ENCODE results near the gene PAQR8. TPM values are rescaled to one million over a fixed set of nuclear protein-coding genes. Genes with fewer than 3 reads are reported as not detected.

Gene PAQR8
- total RNA-seq, 1 experiment from 2014 or later: 8.7 TPM

- peaks cover 12% of the 10 kb centered on the region for H3K9me3 Mint-ChIP-seq (ENCODE audit: unreplicated experiment)
- BruUV-seq (replicated peaks): no TSS peak
Observed at GRCh38 chr6:52375780-52376556, 14.0 kb downstream of the PAQR8 start.

GRCh38 chr6:52376763-52377162, 14.8 kb downstream of the PAQR8 start:
- Mint-ChIP-seq H3K4me1 (ENCODE audit: low read depth, unreplicated experiment) (no peaks in the 10 kb centered on the region), H3K27me3 (ENCODE audit: insufficient read depth, unreplicated experiment) (no peaks in the 10 kb centered on the region), H3K9me3 (ENCODE audit: unreplicated experiment) (peaks cover 12% of the 10 kb centered on the region), H3K27ac (ENCODE audit: unreplicated experiment) (no peak overlapping the region), H3K4me3 (ENCODE audit: unreplicated experiment) (no peak overlapping the region), H3K36me3 (ENCODE audit: insufficient read depth, unreplicated experiment) (peaks cover 12% of the 10 kb centered on the region)
- Histone ChIP-seq H3K36me3 (ENCODE audit: control insufficient read depth, insufficient read depth, low read length) (no peaks in the 10 kb centered on the region), H3K27me3 (replicated peaks; ENCODE audit: control insufficient read depth, insufficient read depth, low read length) (no peaks in the 10 kb centered on the region), H3K4me3 (ENCODE audit: low read depth, low read length) (no peak overlapping the region), H3K4me1 (no peaks in the 10 kb centered on the region), H3K9me3 (no peaks in the 10 kb centered on the region)
- ChIA-PET CTCF (no interaction called here), POLR2A (no interaction called here)
- DNase-seq: no peak
- no peak for TF ChIP-seq CTCF (IDR thresholded peaks at IDR 0.05; ENCODE audit: insufficient read depth in 1 of 2, low read depth in 1 of 2, low read length in 1 of 2, severe bottlenecking in 1 of 2, unreplicated experiment in 1 of 2)
- intact Hi-C loops (cut with micrococcal nuclease; ENCODE audit: unreplicated experiment): no loop called here
- BruUV-seq (replicated peaks): no TSS peak

More at GRCh38 chr6:52375780-52376556, 14.0 kb downstream of the PAQR8 start:
- no peak for DNase-seq
- no peaks in the 10 kb centered on the region for H3K36me3 ChIP-seq (ENCODE audit: control insufficient read depth, insufficient read depth, low read length)
- POLR2A ChIA-PET: no interaction called here
- H3K36me3 Mint-ChIP-seq (ENCODE audit: insufficient read depth, unreplicated experiment): peaks cover 14% of the 10 kb centered on the region
- H3K4me1 Mint-ChIP-seq (ENCODE audit: low read depth, unreplicated experiment): no peaks in the 10 kb centered on the region
- no peak overlapping the region for H3K27ac Mint-ChIP-seq (ENCODE audit: unreplicated experiment)
- H3K27me3 ChIP-seq (replicated peaks; ENCODE audit: control insufficient read depth, insufficient read depth, low read length): no peaks in the 10 kb centered on the region
- no peaks in the 10 kb centered on the region for H3K9me3 ChIP-seq
- TF ChIP-seq CTCF (IDR thresholded peaks at IDR 0.05; ENCODE audit: insufficient read depth in 1 of 2, low read depth in 1 of 2, low read length in 1 of 2, severe bottlenecking in 1 of 2, unreplicated experiment in 1 of 2): no peak
- H3K27me3 Mint-ChIP-seq (ENCODE audit: insufficient read depth, unreplicated experiment): no peaks in the 10 kb centered on the region
- no peak overlapping the region for H3K4me3 Mint-ChIP-seq (ENCODE audit: unreplicated experiment)
- no peaks in the 10 kb centered on the region for H3K4me1 ChIP-seq
- no peak overlapping the region for H3K4me3 ChIP-seq (ENCODE audit: low read depth, low read length)
- intact Hi-C loops (cut with micrococcal nuclease; ENCODE audit: unreplicated experiment): no loop called here
- CTCF ChIA-PET: no interaction called here

GRCh38 chr6:52377538-52378221, 15.7 kb downstream of the PAQR8 start:
- Mint-ChIP-seq H3K27ac (ENCODE audit: unreplicated experiment) (no peak overlapping the region), H3K4me3 (ENCODE audit: unreplicated experiment) (no peak overlapping the region), H3K36me3 (ENCODE audit: insufficient read depth, unreplicated experiment) (peaks cover 12% of the 10 kb centered on the region), H3K27me3 (ENCODE audit: insufficient read depth, unreplicated experiment) (no peaks in the 10 kb centered on the region), H3K4me1 (ENCODE audit: low read depth, unreplicated experiment) (no peaks in the 10 kb centered on the region), H3K9me3 (ENCODE audit: unreplicated experiment) (peaks cover 12% of the 10 kb centered on the region)
- no peaks in the 10 kb centered on the region for H3K4me1 ChIP-seq
- H3K27me3 ChIP-seq (replicated peaks; ENCODE audit: control insufficient read depth, insufficient read depth, low read length): no peaks in the 10 kb centered on the region
- H3K36me3 ChIP-seq (ENCODE audit: control insufficient read depth, insufficient read depth, low read length): no peaks in the 10 kb centered on the region
- intact Hi-C loops (cut with micrococcal nuclease; ENCODE audit: unreplicated experiment): no loop called here
- BruUV-seq (replicated peaks): no TSS peak
- TF ChIP-seq CTCF (IDR thresholded peaks at IDR 0.05; ENCODE audit: insufficient read depth in 1 of 2, low read depth in 1 of 2, low read length in 1 of 2, severe bottlenecking in 1 of 2, unreplicated experiment in 1 of 2): no peak
- POLR2A ChIA-PET: no interaction called here
- H3K4me3 ChIP-seq (ENCODE audit: low read depth, low read length): no peak overlapping the region
- no peaks in the 10 kb centered on the region for H3K9me3 ChIP-seq
- CTCF ChIA-PET: no interaction called here
- DNase-seq: no peak

Data from Caco-2 (cell line).